Pulmonary artery endothelial cell (primary cell): ENCODE results near the gene SP7. TPM values are rescaled to one million over a fixed set of nuclear protein-coding genes. Genes with fewer than 3 reads are reported as not detected.
"Not testable (repeated sequence)": the region's sequence is repeated elsewhere in the genome, so short reads cannot be mapped to it uniquely, and the experiment has no call there.

Experiments
- DNase-seq: peaks from one replicate; pipeline ENCODE4 v3.0.0-alpha.2; 2011; ENCODE audit warnings: low read depth, low spot score
- total RNA-seq: library from RNA; depleted of rRNA; stranded (reverse); fragments of >200 nt; gene quantifications from 2 replicates; pipeline ENCODE4 v1.2.3, GENCODE V29; 2014

Gene SP7
- total RNA-seq, 1 donor from 2014 or later: not detected

DNA sequence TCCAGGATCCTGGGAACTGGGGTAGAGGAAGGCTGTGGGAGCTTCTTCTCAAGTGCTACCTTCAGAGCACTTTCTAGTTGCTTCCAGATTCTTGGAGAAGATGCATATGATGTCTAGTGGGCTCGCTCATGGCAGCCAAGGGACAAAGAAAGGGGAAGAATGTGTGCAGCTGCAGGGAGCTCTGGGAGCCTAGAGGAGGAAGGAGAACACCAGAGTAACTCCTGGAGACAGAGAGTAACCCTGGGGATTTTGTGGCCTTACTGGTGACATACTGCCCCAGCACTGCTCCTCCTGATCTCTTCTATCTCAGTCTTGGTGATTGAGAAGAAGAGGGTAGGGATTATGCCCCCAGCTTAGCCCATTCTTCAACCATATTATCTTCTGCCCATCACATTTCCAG, 10.3 kb upstream of the SP7 start:
- no peak for DNase-seq

DNA sequence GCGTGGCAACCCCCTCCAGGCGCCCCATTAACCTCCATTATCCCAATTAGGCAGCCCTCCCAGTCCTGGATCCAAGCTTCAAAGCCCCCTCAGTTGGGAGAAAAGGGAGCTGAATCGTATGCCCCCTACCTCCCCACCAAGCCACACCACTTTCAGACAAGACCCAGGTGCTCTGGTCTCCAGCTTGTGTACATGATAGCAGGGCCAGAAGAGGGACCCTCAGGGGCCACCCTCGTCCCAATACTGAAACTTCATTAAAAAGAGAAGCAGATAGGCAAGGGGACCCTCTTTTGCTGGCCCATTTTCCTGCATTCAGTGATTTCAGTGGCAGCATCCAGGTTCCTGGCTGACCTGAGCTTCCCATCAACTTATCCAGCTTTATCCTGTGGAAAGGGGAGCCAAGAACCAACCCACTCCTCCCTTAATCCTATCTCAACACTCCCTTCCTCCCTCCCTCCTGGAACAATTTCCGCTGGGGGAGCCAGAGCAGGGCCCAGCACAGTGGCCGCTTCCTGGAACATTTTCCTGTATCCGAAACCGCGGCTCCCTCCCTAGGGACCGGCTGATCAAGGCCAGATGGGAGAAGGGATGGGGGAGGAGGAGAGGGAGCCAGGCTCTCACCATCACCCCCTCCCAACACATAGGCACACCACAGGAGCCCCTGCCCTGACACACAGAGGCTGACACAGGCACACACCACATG, 9.5 kb upstream of the SP7 start:
- no peak for DNase-seq

DNA sequence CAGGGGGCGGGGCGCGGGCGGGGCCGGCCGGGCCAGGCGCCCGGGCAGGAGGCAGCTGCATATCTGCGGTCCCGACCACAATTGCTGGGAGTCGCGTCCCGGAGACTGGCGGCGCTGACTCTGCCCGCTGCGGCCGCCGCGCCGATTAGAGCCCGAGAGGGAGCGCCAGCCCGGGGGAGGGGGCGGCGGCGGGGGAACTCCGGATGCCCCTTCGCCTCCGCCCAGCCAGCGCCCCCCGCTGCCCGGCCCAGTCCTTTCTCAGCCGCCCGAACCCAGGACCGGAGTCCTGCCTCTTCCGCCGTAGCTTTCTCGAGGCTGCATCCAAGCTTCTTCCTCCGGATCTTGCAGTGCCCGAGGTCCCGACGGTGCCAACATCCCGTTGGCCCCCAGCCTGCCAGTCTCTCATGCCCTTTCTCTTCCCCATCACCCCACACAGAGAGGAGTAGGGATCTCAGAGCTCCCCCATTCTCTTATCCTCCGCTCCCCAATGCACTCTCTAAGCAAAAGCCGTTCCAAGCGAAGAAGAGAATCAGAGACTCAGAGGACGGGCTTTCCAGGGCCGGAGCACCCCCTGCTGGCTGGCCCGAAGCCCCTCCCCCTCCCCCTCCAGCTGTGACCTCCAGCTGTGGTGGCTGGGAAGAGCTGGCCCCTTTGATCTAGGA, 8.8 kb upstream of the SP7 start:
- DNase-seq: no peak

DNA sequence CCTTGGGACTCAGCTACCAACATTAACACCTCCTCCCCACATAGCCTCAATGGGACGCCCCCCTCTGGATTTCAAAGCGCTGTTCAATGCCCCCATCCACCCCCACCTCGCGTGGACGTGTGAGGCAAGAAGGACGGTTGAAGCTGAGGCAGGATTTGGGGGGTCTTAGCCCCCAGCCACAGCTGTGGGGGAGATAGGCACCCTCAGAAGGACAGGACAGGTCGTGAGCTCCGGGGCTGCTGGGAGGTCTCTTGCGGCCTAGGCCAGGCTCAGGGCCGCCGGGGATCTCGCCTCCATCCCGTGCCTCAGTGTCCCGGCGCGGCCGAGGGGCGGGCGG, 8.3 kb upstream of the SP7 start:
- no peak for DNase-seq

DNA sequence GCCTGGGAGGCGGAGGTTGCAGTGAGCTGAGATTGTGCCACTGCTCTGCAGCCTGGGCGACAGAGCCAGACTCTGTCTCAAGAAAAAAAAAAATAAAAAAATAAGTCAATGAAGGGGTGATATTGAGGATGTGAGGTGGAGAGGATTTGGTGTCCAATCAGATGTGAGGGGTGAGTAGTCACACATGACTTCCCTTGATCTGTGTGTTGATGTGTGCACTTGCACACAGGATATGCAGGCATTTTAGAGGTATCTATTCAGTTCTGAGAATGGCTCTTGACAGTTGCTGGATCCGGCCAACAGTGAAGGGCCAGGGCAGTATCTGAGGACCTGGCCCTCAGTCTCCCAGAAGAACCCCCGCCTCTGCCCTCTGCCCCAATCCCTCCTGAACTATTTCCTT, 7.8 kb upstream of the SP7 start:
- no peak for DNase-seq

DNA sequence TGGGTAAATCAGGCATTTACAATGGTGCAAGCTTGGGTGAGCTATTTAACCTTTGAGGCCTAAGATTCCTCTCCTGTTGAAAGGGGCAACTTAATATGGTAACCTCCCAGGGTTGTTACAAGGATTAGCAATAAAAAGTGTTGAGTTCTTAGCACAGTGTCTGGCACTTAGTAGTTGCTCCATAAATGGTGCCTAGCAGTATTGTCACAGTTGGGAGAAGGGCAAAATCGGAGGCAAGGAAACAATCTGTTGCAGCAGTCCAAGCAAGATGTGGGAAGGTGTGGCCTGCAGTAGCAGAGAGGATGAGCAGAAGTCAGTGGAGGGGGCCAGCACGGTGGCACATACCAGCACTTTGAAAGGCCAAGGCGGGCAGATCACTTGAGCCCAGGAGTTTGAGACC, 7.3 kb upstream of the SP7 start:
- no peak for DNase-seq

DNA sequence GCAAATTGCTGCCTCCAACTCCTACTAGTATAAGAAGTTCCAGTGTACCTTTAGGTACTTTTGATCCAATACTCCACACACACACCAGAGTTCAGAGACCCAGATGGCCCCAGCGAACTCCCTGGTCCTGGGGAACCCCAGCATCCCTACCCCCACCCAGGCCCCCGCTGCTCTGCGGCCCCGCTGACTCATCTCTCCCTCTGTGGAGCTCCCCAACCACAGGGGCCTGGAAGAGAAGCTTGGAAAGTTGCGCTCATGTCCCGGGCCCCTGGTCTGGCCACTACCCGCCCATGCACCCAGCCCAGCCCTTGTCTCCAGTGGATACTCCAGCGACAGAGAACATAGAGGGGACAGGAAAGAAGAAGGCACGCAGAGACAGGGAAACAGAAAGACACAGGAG, 4.2 kb upstream of the SP7 start:
- no peak for DNase-seq

DNA sequence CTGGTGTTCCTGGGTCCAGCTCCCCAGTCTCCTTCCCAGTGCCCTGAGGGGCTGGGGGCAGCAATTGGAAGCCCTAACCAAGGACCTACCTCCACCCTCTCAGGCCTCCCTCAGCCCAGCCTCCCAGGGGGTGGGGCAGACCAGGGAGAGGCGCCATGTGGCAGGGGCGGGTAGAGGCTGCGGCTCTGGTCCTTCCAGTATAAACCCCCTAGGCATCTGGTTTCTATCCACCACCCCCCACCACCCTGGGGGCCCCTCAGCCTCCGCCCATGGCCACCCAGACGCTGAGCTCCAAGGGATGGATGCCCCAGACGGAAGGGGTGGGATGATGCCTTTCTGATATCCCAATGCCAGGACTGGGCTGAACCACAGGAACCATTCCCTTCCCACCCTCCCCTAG, 2.8 kb upstream of the SP7 start:
- no peak for DNase-seq

DNA sequence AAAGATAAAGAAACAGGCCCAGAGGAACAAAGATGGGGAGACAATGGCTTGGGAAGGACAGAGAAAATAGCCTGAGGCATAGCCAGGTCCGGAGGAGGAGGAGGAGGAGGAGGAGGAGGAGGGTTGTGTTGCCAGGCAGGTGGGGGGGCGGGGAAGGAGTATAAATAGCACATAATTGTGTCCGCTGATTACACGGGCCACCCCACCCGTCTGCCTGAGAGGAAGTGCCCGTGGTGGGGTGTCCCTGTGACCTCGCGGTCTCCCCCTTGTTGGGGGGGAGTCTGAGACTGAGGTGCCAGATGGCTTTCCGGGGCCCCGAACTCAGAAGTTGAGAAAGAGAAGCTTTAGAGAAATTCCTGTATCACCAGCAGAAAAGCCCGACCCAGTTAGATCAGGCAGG, 1.9 kb upstream of the SP7 start:
- DNase-seq: no peak

DNA sequence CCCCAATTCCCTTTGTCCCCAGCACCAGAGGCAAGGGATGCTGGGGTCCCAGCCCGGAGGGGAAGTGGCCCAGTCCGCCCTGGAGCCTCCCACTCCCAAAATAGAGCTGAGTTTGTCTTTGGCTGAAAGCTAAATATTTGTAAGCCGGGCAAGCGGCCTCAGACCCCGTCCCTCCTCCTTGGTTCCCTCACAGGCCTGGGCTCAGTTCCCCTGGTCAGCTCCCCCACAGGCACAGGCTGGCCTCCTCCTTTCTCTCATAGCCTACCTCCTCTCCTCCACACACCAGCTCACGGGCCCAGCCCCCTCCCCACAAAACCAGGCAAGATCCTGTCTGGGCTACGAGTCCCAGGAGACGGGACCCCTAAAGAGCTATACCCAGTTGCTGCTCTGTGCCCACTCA, 1.3 kb downstream of the SP7 start:
- no peak for DNase-seq

DNA sequence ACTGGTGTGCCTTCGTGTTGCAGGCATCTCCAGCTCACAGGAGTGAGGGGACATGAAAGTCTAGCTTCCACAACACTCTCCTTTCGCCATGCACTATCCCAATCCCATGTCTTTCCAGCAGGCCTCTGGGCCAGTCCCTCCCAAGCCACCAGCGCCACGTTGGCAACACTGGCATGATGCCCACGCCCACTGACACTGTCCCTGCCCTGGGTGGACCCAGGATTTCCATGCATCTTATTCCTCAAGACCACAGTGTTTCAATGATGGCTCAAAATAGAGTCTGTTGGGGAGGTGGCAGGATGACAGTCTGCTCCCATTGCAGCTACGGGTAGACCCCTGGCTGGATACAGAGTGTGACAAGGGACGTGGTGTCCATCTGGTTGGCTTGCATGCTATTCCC, 2.3 kb downstream of the SP7 start:
- no peak for DNase-seq

DNA sequence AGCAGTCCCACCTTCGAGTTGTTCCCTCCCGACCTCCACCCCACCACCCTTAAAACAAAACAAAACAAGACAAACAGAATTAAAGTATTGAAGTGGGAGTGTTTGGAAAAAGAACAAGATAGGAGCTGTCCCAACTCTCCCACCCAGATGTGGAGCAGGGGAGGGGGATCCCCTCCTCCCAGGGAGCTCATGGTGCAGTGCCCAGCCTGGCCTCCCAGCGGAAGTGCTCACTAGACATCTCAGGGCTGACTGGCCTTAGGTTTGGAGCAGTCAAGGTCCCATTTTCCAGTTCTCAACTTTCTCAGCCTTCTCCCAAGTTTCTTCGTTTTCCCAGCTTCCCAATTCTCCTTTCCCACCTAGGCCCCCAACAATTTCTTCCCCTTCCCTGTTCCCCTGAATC, 2.9 kb downstream of the SP7 start:
- no peak for DNase-seq

DNA sequence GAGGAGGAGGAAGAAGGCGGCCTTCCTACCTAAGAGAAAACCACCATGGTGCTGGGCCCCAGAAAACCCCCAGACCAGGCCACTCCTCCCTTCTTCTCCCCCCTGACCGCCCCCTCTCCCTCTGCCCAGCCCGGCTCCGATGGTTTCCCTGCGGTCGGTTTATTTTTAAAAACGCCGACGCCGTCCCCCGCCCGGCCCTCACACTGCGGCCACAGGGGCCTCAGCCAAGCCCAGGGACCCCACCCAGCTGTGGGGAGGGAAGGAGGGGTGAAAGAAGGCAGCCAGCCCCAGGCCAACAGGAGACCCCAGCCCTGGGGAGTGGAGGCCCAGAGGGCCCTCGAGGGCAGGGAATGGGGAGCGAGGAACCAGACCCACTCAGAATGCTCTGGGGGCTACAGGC, 3.4 kb downstream of the SP7 start:
- DNase-seq: no peak

DNA sequence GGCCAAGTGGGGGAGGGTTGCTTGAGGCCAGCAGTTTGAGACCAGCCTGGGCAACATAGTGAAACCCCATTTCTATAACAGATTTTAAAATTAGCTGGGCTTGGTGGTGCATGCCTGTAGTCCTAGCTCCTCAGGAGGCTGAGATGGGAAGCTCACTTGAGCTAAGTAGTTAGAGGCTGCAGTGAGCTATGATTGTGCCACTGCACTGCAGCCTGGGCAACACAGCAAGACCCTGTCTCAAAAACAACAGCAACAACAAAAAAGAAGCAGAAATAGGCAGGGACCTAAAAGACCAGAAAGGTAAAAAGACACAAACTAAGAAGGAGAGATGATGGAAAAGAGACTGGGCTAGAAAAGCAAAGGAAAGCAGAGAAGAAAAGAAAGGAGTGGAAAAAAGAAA, 3.8 kb downstream of the SP7 start:
- not testable (repeated sequence) for DNase-seq

DNA sequence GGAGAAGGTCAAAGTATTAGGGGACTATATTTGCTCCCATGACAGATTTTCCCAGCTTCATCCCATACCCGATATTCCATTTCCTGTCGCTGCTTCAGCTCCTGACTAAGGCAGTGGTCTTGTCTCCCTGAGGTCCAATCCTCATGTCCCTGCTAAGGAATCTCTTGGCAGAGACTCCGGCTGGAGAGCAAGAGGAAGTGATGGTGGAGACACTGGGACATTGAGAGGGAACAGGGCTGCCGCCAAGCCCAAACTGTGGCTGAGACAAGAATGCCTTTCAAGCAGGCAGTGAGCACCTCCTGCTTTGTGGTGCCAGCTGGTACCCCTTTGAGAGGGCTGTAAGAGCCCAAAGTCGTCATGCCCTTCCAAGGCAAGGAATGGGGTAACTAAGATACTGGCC, 5.5 kb downstream of the SP7 start:
- no peak for DNase-seq

DNA sequence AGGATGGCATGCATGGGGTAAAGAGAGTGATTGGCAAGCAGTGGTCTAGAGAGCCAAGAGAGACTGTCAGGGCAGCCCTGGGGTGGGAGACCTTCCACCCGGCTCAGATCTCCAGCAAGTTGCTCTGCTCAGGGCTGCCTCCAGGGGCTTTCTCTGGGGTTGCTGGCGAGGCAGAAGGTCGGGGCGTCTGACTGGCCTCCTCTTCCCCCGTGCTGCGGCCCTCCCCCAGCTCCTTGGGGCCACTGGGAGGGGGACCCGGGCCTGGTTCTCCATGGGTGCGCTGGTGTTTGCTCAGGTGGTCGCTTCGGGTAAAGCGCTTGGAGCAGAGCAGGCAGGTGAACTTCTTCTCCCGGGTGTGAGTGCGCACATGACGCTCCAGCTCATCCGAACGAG, 8.1 kb downstream of the SP7 start:
- DNase-seq: no peak

DNA sequence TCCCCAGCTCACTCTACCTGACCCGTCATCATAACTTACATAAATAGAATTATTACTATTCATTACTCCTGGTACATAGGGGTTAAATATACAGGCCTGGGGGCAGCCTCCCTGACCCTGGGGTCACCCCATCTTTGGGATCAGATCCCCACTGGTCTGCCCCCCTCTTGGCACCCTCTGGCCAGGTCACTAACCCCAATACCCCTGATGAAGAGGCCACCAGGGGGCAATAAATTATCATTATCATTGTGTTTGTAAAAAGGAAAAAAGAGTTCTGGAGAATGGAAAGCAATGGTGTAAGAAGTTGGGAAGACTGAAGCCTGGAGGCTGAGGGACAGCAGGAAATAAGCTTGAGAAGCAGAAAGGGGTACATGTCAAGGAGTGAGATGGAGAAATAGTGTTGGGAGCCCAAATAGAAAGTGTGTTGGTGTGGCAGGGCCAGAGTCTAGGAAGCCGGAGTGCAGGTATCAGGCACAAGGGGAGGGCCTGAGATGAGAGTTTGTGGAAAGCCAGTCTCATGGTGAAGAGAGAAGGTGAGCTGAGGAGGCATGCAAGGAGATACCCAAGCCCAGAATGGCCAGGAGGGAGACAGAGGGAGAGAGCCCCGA, 8.6 kb downstream of the SP7 start:
- DNase-seq: no peak

DNA sequence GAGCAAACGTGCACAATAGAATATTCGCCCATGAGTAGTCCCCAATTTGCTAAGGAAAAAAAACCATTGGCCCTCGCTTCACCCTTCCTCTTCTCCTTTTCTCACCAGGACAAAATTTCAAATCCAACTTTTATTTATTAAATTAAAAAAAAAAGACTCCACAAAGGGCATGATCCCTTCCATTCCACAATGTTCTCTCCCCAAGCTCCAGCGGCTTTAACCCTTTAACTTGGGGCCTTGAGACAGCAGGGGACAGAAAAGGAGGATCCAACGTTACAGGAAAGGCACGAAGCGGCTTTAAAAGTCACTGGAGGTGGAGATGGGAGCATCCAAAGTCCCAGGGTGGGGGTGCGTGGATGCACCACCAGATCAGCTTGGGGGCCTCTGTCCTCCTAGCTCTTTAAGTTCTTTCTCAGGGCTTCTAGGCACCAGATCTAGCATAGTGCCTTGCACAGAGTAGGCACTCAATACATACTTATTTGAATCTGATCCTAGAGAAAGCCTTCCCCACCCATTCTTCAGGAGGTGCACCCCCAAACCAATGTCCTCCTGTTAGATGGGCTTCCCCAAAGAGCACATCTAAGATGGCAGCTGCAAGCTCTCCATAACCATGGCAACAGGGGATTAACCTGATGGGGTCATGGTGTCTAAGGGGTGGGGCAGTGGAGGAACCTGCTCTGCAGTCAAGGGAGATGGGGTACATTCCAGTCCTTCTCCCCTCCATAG, 9.5 kb downstream of the SP7 start:
- no peak for DNase-seq

DNA sequence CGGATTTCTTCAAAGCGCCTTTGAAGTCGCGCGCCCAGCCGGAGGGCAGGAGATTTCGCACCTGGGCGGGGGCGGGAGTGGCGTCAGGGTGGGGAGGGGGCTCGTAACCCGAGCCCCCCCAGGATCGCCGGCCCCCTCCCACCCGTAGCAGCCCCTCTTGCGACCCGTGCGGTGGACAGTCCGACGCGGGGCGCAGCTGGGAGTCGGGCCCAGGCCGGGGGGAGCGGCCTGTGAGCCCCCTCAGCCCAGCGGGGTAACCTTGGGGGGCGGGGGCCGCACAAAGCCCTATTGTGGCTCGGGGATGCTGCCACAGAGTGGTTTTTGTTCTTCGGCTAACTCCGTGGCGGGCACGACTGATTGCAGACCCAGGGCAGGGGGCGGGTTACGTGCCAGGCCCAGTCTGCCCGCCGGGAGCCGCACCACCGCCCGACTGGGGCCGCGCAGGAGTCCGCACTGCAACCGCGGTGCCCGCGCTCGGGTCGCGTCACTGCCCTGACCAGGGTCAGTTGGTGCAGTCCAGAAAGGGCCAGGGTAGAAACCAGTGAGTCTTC, 10.6 kb downstream of the SP7 start:
- no peak for DNase-seq

DNA sequence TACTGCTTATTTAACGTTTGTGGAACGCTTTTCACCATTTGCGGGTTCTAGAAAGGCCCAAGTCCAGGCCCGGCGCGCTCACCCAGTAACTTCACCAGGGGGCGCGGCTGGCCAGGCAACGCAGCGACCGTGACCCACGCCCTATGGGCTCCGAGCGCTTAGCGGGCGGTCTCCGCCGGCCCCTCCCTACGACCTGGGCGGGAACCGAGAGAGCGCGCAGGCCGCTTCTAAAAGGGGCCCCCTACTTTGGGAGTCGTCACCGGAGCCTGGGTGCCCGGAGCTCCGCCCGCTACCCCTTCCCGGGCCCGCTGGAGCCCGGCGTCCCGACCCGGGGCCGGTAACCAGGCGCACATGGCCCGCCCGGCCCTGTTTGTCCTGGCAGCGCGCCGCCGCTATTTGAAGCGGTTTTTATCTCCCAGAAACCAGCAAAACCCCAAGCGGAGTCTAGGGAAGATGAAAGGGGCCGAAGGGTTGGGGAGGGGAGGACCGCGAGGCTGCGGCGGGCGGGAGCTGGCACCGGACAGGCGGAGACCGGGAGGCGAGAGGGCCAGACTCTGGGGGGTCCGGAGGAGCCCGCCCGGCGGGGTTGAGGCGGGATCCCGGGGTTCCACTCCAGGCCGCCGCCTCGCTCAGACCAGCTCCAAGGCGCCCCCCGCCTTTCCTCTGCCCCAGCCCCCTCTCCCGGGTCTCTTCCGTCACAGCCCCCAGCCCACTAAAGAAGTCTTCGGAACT, 11.2 kb downstream of the SP7 start:
- peak; percentile 60 for DNase-seq

DNA sequence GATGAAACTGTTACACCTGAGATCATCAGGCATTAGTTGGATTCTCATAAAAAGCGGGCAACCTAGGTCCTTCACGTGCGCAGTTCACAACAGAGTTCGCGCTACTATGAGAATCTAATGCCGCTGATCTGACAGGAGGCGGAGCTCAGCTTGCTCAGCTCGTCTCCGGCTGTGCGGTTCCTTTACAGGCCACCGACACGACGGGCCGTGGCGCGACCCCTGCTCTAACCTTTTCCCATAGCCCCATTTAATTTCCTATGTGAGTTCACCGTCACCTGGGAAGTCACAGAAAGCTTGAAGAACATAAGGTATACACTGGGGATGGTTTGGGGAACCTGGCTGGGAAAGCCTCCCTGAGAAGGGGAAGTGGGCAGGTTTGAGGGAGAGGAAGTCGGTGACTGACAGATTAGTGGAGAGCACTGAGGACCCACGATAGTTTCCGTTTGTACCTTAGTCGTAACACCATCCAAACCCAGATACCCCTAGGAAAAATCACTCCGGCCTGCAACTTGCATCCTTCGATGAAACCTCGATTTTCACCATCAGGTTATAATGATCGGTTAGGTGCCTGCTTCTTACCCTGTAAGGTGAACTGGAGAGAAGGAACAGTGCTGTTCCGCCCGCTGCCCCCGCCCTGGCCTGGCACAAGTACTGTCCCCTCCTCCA, 11.9 kb downstream of the SP7 start:
- no peak for DNase-seq
